ENCODE data around the gene DKK2.

DNA sequence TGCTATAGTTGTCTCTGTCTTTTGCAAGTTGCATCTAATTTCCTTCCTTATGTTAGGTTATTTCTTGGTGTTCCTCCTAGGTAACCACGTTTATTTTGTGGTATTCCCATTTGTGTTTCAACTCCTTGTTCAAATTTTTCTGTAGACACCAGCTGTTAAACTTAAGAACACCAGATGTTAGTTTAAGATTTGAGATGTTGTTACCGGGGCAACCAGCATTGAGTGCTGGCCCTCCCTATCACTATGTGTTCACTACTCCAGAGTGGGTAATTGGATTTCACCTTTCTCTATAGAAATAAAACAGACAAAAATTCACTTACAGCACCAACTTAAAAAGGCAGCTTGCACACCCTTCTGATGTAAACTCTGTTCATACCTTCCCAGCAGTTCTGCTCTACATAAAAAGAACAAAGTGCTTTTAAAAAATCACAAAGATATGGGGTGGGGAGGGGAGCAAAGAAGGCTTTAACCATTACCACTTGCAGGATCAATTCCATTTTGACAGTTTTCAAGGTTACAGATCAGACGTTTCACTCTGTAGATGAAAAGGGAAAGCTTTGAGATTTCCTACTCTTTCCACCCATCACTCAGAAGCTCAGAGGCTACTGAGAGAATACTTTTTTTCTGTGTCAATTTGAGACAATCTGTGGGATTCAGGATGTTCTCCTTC lies 82.9 kb downstream of the DKK2 start:
- no peak for TF ChIP-seq CTCF (IDR thresholded peaks at IDR 0.05)
- TF ChIP-seq POLR2A (IDR thresholded peaks at IDR 0.05) = no peak
